Vagina (tissue), 2 donors: ENCODE data around the gene NCOR2. TPM values are rescaled to one million over a fixed set of nuclear protein-coding genes. Genes with fewer than 3 reads are reported as not detected.

ENCODE experiments used
- DNase-seq, 2 donors: peaks; one replicate each; pipeline ENCODE4 v3.0.0-alpha.2; 2017; ENCODE audit errors: extremely low spot score in 2 of 2
- H3K27ac ChIP-seq: fragments of 200-600 bp; sonication (generic); one replicate; pipeline ENCODE4 v1.5.1; 2019
- H3K27me3 ChIP-seq: fragments of 200-600 bp; sonication (generic); one replicate; pipeline ENCODE4 v1.5.1; 2019
- H3K36me3 ChIP-seq, 2 donors: fragments of 200-600 bp; sonication (generic); one replicate each; pipeline ENCODE4 v1.5.1; 2017 to 2019
- H3K4me1 ChIP-seq: fragments of 200-600 bp; sonication (generic); one replicate; pipeline ENCODE4 v1.5.1; 2019
- H3K4me3 ChIP-seq, 2 donors: fragments of 200-600 bp; sonication (generic); 1 replicate in 1 of 2; 2 replicates in 1 of 2; pipeline ENCODE4 v1.5.1; 2016 to 2019
- H3K9me3 ChIP-seq: fragments of 200-600 bp; sonication (generic); one replicate; pipeline ENCODE4 v1.5.1; 2019
- POLR2A ChIP-seq, 2 donors: fragments of 450-650 bp; IDR thresholded peaks; one replicate each; pipeline ENCODE4 v1.6.1; 2017; ENCODE audit warnings: antibody characterized with exemption in 2 of 2, mild to moderate bottlenecking in 2 of 2, moderate library complexity in 2 of 2
- POLR2AphosphoS5 ChIP-seq, 2 donors: sonication (generic); formaldehyde crosslinking; IDR thresholded peaks; one replicate each; pipeline ENCODE4 v1.9.0; 2017; ENCODE audit warnings: antibody characterized with exemption in 2 of 2, mild to moderate bottlenecking in 2 of 2, low read depth in 1 of 2; ENCODE audit not compliant: insufficient read depth in 1 of 2
- intact Hi-C: fragments of 100-400 bp; cut with DNase I; formaldehyde crosslinking; loops from one replicate; pipeline ENCODE4 v1.15.1; 2023
- total RNA-seq: library from RNA; depleted of rRNA; stranded (reverse); fragments of >200 nt; gene quantifications from one replicate; pipeline ENCODE4 v1.2.3, GENCODE V29; 2016
- TF ChIP-seq, protein P1 (sequence below), 3 experiments: fragments of 450-650 bp in 2 of 3; fragments of 200-600 bp in 1 of 3; sonication (generic) in 1 of 3; IDR thresholded peaks; one replicate each; pipeline ENCODE4 v1.5.1; 2017 to 2019; ENCODE audit warnings: antibody characterized with exemption in 3 of 3, mild to moderate bottlenecking in 2 of 3, moderate library complexity in 2 of 3

The NCOR2 gene
- total RNA-seq, 1 donor from 2014 or later, result 120 TPM

DNA sequence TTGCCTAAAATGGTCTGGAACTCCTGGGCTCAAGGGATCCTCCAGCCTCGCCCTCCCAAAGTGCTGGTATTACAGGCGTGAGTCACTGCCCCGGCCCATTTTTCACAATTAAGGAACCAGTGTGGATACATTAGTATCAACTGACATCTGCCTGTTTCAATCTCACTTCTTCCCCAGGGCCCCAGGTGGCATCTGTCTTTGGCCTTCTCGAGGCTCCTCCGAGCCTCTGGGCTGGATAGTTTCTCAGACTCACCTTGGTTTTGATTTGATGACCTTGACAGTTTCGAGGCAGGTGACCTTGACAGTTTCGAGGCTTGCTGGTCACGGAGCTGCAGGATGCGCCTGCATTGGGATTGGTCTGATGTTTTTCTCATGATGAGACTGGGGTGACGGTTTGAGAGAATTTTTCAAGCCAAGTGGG is 41.0 kb upstream of the NCOR2 start:
- H3K27ac ChIP-seq, result no peak overlapping the region
- H3K9me3 ChIP-seq, result no peaks in the 10 kb centered on the region
- no peak for DNase-seq
- no peak overlapping the region for H3K4me3 ChIP-seq
- peaks cover 20% of the 10 kb centered on the region for H3K4me1 ChIP-seq
- TF ChIP-seq POLR2A (IDR thresholded peaks at IDR 0.05) (no peak), POLR2AphosphoS5 (IDR thresholded peaks at IDR 0.05; ENCODE audit: insufficient read depth in 1 of 2, low read depth in 1 of 2) (no peak)
- TF ChIP-seq, protein P1, sequence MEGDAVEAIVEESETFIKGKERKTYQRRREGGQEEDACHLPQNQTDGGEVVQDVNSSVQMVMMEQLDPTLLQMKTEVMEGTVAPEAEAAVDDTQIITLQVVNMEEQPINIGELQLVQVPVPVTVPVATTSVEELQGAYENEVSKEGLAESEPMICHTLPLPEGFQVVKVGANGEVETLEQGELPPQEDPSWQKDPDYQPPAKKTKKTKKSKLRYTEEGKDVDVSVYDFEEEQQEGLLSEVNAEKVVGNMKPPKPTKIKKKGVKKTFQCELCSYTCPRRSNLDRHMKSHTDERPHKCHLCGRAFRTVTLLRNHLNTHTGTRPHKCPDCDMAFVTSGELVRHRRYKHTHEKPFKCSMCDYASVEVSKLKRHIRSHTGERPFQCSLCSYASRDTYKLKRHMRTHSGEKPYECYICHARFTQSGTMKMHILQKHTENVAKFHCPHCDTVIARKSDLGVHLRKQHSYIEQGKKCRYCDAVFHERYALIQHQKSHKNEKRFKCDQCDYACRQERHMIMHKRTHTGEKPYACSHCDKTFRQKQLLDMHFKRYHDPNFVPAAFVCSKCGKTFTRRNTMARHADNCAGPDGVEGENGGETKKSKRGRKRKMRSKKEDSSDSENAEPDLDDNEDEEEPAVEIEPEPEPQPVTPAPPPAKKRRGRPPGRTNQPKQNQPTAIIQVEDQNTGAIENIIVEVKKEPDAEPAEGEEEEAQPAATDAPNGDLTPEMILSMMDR (IDR thresholded peaks at IDR 0.05), result no peak
- H3K36me3 ChIP-seq, result no peaks in the 10 kb centered on the region
- intact Hi-C loops, result no loop called here
- no peaks in the 10 kb centered on the region for H3K27me3 ChIP-seq

DNA sequence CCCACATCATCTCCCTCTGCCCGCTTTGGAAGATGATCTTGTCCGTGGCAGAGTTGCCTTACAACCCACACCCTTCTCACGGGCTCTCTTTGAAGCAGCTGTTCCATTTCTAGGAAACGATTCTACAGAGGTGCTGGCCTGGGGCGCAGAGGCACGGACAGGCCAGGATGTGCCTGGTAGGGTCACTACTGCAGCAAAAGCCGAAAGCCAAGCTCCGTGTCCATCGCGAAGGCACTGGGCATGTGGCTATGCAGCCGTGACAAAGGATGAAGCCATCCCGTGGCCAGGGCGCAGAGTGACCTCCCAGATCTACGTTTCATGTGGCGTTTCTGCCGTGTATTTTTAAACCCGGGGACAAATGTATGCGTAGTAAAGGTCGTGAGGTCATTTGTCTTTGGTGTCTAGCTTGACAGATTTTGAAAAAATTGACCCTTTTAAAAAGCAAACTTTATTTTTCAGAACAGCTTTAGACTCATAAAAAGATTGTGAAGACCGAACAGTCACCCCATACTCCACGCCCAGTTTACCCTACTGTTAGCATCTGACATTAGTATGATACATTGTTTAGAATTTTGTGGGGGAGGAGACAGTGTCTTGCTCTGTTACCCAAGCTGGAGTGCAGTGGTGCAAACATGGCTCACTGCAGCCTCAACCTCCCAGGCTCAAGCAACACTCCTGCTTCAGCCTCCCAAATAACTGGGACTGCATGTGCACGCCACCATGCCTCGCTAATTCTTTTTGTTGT is 40.4 kb upstream of the NCOR2 start:
- DNase-seq, result no peak
- Histone ChIP-seq H3K4me1 (peaks cover 20% of the 10 kb centered on the region), H3K27me3 (no peaks in the 10 kb centered on the region), H3K4me3 (no peak overlapping the region), H3K36me3 (no peaks in the 10 kb centered on the region), H3K27ac (no peak overlapping the region), H3K9me3 (no peaks in the 10 kb centered on the region)
- intact Hi-C loops, result no loop called here
- TF ChIP-seq, protein P1 (IDR thresholded peaks at IDR 0.05), result no peak
- TF ChIP-seq POLR2AphosphoS5 (IDR thresholded peaks at IDR 0.05; ENCODE audit: insufficient read depth in 1 of 2, low read depth in 1 of 2), result no peak
- TF ChIP-seq POLR2A (IDR thresholded peaks at IDR 0.05), result no peak

DNA sequence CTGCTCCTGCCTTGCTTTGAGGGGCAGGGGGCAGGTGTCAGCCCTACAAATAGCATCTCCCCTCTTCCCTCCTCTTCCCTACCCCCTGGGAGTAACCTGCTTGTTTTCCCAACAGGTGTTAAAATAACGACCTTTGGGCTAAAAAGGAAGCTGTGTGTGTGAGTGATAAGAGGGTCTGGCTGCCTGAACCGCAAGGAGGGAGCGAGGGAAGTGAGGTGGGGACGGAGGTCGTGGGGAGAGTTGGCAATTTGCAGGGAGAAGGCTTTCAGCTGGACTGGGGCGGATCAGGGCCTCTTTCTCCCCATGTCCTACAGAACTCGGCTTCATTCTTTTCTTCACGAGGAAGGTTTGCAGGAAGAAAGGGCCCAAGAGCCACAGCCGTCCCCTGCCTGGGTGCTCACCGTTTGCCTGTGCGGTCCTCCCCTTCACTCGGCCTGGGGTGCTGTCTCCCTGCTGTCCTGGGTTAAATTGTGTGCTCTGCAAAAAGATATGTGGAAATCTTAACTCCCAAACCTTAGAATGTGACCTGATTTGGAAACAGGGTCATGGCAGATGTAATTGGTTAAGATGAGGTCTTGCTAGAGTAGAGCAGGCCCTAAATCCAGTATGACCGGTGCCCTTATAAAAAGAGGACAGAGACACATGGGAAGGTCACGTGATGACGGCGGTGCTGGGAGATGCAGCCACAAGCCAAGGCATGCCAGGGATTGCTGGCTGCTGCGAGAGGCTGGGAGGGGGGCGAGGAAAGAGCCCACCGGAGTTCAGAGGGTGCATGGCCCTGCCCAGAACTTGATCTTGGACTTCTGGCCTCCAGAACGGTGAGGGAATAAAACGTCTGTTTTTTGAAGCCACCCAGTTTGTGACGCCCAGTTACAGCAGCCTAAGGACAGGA is 38.7 kb upstream of the NCOR2 start:
- Histone ChIP-seq H3K9me3 (no peaks in the 10 kb centered on the region), H3K27ac (no peak overlapping the region), H3K27me3 (no peaks in the 10 kb centered on the region), H3K4me1 (peaks cover 20% of the 10 kb centered on the region), H3K36me3 (no peaks in the 10 kb centered on the region), H3K4me3 (no peak overlapping the region)
- no peak for DNase-seq
- intact Hi-C loops, result no loop called here
- no peak for TF ChIP-seq POLR2A (IDR thresholded peaks at IDR 0.05)
- TF ChIP-seq, protein P1 (IDR thresholded peaks at IDR 0.05), result no peak
- no peak for TF ChIP-seq POLR2AphosphoS5 (IDR thresholded peaks at IDR 0.05; ENCODE audit: insufficient read depth in 1 of 2, low read depth in 1 of 2)

DNA sequence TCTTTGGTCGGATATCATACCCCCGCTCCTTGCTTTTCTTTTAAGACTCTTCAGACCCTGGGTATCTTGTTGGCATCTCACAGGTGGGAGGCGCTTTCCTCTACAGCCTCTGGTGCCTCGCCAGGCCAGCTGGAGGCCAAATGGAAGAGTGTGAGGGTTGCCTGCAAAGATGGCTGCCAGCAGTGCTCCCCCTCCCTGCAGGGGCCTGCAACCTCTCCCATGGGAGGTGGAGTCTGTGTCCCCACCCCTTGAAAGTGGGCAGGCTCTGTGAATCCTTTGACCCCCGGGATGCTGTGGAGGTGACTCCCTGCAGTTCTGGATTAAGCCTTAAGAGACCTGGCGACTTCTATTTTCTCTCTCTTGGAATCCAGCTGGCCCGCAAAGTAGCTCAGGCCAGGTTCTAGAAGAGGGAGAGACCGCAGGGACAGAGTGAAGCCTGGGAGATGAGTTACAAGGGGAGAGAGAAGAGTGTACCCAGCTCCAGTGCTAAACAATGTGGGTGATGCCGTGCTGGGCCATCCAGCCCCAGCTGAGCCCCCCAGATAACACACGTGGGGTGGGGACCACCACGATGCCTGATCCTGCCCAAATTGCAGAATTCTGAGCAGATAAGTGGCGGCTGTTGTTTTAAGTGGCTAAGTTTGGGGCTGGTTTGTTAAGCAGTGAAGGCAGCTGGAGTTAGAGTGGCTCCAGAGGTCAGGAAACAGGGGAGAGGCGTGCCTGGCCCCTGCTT is 37.9 kb upstream of the NCOR2 start:
- peaks cover 20% of the 10 kb centered on the region for H3K4me1 ChIP-seq
- no peak overlapping the region for H3K27ac ChIP-seq

More for the DNA sequence above, 37.9 kb upstream of the NCOR2 start:
- H3K4me3 ChIP-seq, result no peak overlapping the region
- TF ChIP-seq, protein P1 (IDR thresholded peaks at IDR 0.05), result no peak
- no peak for TF ChIP-seq POLR2AphosphoS5 (IDR thresholded peaks at IDR 0.05; ENCODE audit: insufficient read depth in 1 of 2, low read depth in 1 of 2)
- no peak for TF ChIP-seq POLR2A (IDR thresholded peaks at IDR 0.05)
- H3K27me3 ChIP-seq, result no peaks in the 10 kb centered on the region
- H3K9me3 ChIP-seq, result no peaks in the 10 kb centered on the region
- intact Hi-C loops, result no loop called here
- H3K36me3 ChIP-seq, result no peaks in the 10 kb centered on the region
- no peak for DNase-seq
